GM21723 (cell line): ENCODE measurements around the gene ACCSL.

Source experiments
- ATAC-seq: cut with Tn5 transposase; IDR thresholded peaks from one replicate; pipeline ENCODE4 v1.9.1; 2021; ENCODE audit warnings: mild to moderate bottlenecking, moderate library complexity; ENCODE audit not compliant: unreplicated experiment

ACCSL gene

DNA sequence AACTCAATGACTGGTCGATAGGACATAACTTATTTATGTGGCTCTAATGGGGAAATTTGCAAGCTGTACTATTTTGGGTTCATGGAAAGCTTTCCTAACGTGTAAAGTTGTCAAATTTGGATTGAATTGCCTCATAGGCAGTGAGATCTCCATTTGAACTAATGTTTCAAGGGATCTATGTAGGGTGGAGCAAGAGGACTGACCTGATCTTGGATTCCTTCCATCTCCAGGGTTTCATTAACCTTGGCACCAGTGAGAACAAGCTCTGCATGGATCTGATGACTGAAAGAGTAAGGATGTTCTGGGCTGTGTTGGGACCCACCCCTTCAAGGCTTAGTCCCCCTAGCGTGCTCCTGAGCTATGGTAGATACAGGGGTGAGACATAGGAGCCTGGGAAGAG lies 2.1 kb downstream of the ACCSL start:
- no peak for ATAC-seq

DNA sequence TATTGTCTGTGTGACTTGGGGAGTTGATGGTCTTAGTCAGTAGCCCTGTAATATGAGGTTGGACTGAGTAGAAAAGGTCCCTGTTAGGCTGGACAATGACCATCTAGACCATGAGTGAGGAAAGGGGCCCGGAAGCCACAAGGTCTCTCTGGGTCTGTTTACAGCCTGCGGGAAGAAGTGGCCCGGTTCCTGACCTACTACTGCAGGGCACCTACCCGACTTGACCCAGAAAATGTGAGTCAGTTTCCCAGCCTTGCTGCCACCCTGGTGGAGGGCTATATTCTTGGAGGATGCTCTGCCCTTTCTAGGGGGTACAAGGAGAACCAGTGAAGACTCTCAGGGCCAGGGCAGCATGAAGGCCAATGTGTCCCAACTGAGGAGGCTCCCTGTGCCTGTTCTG lies 3.4 kb downstream of the ACCSL start:
- no peak for ATAC-seq

DNA sequence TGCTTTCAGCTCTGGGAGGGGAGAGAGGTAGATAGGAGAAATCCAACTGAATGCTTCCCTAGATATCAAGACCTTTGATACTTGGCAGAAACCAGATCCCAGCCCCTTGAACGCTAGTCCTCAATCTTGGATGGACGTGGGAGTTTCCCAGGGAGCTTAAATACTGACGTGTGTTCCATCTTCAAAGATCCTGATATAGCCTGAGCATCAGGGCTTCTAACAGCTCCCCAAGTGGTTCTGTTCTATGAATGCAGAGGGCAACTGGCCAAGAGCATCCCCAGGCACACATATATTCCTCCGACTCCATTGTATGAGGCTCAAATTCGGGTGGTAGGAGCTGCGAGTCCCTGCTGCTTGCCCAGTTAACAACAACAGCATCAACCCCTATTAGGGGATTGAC lies 9.6 kb downstream of the ACCSL start:
- no peak for ATAC-seq

DNA sequence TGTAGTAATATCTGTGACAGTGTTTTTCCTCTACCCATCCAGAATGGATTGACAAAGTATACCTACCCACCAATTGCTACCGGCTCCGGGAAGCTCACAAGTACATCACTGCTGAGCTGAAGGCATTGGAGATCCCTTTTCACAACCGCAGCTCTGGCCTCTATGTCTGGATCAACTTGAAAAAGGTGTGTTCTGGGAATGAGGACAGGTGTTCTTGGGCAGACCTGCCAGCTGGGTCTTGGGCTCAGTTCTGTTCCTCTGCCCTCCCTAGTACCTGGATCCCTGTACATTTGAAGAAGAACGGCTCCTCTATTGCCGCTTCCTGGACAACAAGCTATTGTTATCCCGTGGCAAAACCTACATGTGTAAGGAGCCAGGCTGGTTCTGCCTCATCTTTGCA lies 10.5 kb downstream of the ACCSL start:
- no peak for ATAC-seq

DNA sequence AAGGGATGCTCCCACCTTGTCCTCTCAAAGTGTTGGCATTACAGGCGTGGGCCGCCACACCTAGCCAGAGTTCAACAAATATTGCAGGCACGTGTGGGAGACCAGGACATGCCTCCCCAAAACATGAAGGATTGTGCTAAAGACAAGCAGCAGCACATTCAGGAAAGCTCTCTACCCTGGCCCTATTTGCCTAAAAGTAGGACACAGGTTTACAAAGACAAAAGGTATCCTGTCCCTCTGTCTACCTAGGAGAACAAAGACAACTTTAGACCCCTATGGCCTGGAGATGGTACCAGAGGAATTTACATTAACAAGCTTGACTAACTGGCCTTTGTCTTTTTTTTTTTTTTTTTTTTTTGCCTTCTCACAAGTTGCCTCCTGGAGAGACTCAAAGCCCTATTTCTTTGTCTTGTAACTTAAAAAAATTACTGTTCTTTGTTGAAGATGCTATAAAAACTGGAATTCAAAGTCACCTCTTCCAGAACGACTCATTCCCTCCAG lies 17.4 kb downstream of the ACCSL start:
- no peak for ATAC-seq

DNA sequence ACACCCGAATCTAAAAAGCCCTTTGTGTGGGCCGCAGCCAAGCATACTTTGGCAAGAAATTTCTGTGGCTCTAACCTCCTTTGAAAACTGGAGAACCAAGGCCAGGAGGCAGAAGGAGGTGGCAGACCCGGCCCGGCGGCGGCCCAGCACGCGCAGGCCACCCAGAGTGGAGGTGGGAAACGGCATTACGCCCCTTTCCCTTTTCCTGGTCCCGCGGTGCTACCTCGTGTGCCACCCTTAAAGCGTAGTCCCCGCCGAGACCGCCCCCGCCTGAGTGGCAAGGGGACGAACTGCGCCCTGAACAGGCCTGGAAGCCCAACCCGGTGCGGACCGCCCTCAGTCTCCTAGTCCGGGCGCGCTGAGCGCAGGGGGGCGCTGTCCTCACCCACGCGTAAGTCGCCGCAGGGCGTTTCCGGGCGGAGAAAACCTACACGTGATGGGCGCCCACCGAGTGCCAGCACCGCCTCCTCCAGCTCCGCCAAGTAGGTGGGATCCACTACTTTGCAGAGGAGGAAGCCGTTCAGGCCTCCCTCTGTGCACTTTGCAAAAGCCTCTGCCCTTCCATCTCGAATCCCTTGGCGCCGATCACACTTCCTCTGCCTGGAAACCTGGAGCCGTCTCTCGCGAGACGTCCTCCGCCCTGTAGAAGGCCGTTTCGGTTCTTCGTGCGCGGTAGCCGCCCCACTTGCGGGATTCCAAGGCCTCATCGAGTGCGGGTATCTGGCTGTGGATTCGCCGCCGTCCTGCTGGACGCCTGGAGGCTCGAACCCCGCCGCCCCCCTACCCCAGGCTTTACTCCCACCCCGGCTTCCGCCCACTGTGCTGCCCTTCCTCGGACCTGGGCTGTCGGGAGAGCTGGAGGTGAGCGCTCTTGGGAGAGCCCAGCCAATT lies 18.3 kb downstream of the ACCSL start, which contains the start of gene ACCS:
Gene ACCS (plus strand): TSS at position 430 of the 891 bp plus-strand sequence. CDS start 1,358 bp downstream, outside the sequence.
- ATAC-seq, result peak; percentile 98

DNA sequence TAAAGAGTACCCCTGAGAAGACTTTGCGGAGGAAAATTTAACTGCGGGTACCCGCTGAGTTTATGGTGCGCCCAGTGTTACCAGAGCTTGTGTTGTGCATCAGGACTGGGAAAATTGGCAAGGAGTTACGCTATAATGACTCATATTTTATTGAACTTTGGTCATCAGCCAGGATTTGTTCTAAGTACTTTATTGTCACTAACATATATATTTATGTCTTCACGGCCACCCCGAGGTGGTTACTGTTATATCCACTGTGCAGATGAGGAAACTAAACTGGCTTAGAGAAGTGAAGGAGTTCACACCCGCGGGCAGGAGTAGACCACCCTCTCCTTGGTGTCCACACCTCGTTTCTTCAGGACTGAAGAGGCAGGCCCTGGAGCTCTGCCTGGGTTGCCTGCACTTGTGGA lies 19.0 kb downstream of the ACCSL start:
- ATAC-seq, result no peak

DNA sequence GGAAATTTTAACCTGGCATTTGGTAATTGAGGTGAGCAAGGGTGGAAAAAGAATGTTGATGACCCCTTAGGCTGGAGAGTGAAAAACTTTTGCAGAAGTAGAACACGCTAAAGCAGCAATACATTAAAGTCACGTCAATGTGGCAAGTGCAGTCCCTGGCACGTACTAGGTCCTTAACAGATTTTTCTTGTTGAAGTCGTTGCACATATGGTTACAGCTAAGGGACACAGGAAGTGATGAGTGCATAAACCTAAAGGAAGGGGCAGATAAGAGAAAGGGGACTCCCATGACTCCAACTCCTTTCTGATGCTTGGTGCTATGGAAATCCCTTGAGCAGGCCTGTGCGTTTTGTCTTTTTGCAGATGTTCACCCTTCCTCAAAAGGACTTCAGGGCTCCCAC lies 19.5 kb downstream of the ACCSL start:
- no peak for ATAC-seq

DNA sequence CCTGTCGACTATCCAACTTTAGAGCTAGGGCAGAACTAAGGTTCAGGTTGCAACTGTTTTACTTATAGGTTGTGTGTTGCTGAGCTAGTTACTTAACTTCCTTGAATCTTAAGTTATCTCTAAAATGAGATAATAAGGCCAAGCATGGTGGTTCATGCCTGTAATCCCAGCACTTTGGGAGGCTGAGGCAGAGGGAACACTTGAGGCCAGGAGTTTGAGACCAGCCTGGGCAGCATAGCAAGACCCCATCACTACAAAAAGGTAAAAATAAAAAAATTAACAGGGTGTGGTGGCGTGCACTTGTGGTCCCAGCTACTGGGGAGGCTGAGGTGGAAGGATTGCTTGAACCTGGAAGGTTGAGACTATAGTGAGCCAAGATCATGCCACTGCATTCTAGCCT lies 20.4 kb downstream of the ACCSL start:
- ATAC-seq, result no peak

DNA sequence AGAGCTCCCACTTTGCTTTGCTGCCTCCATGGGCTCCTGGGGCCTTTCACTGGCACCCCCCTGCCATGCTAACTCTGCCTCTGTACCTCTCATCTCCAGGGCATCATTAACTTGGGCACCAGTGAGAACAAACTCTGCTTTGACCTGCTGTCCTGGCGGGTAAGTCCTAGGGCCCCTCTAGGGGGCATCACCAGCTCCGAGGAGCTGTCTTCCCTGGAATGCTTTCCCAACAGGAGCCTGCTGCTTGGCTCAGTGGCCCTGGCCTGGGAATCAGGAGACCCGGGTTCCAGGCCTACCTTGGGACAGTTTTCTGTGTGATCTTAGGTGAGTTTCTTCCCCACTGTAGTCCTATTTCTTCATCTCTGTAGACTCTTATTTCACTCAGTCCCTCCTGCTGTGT lies 23.4 kb downstream of the ACCSL start:
- ATAC-seq, result no peak

DNA sequence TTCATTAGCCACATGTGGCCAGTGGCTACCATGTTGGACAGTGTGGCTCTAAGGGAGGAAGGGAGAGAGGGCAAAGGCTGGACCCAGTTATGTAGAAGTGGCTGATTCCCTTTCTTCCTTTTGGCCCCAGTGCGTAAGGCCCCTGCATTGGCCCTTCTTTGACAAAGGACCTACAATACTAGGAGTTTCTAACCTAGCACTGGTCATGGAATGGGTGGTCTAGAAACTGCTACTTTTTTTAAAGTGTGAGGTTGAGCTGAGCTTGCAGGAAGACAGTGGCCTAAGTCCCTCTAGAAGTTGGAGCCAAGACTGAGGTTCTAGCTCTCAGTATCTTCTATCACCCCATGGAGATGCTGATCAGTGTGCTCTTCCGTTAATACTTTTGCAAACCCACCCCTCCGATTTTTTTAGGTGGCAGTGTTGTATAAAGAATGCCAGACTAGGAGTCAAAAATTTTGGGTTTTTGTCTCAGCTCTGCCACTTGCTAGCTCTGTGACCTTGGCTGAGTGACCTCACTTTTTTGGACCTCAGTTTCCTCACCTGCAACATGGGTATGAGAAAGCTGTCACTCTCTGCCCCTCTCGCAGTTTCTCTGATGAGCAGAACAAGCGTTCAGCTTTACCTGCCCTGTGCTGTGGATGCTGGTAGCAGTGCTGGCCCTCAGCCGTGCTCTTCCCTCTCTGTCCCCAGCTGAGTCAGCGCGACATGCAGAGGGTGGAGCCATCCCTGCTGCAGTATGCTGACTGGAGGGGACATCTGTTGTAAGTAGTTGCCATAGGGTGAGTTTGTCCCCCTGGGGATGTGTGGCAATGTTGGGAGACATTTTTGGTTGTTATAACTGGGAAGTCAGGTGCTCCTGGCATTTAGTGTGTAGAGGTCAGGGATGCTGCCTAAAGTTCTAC lies 25.2 kb downstream of the ACCSL start:
- ATAC-seq, result no peak

DNA sequence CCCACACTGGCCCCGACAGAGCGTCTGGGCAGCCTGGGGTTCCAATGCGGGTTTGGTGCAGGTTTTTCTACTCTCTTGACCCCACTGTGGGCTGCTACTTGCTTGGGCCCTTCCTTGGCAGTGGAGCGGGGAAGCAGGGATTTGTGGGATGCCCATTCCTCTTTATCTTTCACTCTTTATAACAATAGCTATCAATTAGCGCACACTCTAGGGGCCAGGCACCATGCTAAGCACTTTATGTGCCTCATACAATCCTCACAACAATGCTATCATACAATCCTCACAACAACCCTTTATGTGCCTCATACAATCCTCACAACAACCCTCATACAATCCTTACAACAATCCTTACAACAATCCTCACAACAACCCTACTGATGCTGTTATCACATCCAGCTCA lies 31.0 kb downstream of the ACCSL start:
- no peak for ATAC-seq

DNA sequence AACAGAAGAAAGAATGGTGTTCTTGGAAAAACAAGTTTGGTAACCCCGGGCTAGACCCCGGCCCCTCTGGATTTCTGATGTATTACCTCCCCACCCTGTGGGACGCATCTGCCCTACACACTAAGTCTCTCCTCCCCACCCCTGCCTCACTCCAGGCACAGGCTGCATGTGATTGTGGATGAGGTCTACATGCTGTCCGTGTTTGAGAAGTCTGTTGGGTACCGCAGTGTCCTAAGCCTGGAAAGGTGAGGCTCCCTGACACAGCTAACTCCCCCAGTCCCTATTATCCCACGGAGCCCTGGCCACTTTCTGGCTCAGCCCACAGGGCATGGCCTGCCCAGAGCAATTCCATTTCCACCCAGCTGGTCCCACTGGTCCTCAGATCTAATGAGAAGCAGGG lies 31.6 kb downstream of the ACCSL start:
- no peak for ATAC-seq

DNA sequence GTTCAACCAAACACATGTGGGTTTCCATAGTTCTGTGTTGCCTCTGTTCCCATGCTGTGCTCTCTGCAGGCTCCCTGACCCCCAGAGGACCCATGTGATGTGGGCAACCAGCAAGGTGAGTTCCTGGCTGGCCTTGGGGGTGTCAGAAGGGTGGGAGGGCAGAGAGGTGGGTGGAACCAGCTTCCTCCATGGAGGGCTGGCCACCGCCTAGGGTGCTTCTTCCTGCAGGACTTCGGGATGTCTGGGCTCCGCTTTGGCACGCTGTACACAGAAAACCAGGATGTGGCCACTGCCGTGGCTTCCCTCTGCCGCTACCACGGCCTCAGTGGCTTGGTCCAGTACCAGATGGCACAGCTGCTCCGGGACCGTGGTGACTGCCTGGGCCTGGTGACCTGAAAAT lies 33.2 kb downstream of the ACCSL start:
- no peak for ATAC-seq

DNA sequence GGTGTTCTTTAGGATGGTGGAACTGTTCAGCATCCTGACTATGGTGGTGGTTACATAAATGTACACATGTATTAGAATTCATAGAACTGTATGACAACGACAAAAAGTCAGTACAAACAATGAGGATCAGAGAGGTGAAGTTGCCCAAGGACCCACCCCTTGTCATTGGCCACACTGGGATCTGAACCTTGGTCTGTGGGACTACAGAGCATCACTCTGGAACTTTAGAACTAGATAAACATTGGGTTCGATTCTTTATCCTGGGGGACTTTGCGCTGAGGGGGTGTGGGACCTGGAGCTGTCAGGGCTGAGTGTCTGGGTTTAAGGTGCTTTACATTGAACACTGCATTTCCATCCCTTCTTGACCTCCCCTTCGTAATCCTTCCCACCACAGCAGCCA lies 34.9 kb downstream of the ACCSL start:
- ATAC-seq, result no peak

DNA sequence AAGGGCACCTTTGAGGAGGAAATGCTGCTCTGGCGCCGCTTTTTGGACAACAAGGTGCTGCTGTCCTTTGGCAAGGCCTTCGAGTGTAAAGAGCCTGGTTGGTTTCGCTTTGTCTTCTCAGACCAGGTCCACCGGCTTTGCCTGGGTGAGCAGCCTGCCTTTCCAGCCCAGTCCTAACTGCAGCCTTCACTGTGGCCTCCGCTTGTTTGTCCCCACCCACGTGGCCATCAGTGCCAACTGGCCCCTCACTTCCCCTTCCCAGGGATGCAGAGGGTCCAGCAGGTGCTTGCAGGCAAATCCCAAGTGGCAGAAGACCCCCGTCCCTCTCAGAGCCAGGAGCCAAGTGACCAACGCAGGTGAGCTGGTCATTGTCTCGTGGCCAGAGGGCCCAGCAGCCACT lies 35.7 kb downstream of the ACCSL start:
- no peak for ATAC-seq

DNA sequence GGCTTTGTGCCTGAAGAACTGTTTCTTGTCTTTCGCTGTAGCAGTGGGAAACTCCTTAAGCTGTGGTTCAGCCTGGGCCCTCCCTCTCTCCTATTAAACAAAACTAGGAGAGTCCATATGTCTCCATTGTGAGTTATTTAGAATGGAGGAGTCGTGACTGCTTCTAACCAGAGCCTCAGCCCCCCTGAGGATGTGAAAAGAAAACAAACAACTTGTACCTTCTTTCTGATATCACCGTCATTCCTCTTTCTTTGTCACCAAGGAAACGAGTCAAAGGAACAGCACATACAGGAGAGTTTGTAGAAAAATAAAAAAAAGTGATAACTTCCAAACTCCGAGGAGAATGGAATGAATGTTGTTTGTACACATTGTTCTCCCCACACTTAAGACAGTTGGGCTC lies 36.1 kb downstream of the ACCSL start:
- ATAC-seq, result no peak

DNA sequence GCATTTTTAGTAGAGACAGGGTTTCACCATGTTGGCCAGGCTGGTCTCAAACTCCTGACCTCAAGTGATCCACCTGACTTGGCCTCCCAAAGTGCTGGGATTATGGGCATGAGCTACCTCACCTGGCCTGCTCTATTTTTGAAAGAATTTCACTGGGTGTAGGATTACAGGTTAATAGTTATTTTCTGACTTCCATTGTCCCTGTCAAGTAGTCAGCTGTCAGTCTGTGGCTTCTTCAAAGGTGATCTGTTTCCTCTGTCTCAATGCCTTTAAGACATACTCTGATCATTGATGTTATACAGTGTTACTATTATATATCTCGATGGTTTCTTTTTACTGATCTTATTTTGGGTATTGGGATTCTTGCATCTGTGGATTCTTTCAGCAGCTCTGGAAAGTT lies 37.5 kb downstream of the ACCSL start:
- no peak for ATAC-seq

DNA sequence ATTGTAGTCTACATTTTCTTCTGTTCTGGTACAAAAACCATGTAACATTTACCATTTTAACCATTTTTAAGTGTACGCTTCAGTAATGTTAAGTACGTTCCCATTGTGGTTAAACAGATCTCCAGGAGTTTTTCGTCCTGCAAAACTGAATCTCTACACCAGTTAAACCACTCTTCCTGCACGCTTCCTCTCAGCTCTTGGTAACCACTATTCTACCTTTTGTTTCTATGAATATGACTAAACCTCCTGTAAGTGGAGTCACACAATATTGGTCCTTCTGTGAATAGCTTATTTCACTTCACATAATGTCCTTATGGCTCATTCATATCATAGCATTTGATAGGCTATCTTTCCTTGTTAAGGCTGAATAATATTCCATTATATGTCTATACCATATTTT lies 40.6 kb downstream of the ACCSL start:
- no peak for ATAC-seq

DNA sequence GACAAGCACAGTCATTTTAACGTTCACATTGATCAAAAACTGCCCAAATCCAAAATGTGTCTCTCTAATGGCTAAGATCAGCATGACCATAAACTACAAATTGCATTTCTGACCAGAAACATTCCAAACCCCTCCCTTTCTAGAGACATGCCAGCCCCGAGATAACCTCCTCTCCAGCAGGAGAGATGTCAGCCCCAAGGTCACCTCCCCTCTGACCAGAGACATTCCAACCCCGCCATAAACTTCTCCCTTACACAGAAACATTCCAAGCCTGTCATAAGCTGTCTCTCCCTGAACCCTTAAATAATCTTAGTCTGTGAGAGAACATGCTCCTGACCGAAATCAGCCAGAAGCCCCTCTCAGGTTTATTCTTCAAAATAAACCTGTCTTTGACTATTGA lies 41.1 kb downstream of the ACCSL start:
- no peak for ATAC-seq

DNA sequence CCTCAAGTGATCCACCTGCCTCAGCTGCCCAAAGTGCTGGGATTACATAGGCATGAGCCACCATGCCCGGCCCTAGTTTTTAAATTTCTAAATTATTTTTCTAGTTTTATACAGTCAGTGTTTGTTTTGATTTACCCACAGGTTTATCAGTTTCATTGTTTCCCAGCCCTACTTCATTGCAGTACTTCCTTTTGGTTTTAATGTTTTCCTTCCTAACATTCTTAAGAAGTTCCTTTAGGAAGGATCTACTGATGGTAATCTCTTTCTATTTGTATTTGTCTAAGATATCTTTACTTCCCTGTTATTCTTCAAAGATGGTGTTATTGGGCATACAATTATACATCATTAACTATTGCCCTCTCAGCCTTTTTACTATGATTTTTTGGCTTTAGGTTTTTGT lies 42.8 kb downstream of the ACCSL start:
- no peak for ATAC-seq
